ENCODE measurements around the gene PLS3. TPM values are rescaled to one million over a fixed set of nuclear protein-coding genes. Genes with fewer than 3 reads are reported as not detected.

The PLS3 gene
- total and polyA plus RNA-seq, 2 of the 13 experiments (the other 11 are each of a cell fraction or from before 2014, with no cell fraction given) = 55.7 to 99.9 TPM

DNA sequence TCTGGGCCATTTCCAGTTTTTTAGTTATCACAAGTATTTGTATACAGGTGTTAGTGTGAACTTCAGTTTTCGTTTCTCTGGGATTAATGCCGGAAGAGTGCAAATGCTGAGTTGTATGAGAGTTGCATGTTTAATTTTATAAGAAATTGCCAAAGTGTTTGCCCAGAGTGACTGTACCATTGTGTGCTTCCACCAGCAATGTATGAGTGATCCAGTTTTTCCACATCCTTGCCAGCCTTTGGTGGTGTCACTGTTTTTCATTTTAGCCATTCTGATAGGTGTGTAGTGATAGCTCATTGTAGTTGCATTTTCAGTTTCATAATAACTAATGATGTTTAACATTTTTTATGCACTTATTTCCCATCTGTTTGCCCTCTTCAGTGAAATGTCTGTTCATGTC is 18.4 kb downstream of the PLS3 start (continued):
- TF ChIP-seq HNRNPLL (IDR thresholded peaks at IDR 0.05; ENCODE audit: low read depth, low read length, poor library complexity, severe bottlenecking) (no peak), ZNF124 (CRISPR knock-in tag; IDR thresholded peaks at IDR 0.05) (no peak)
- TF ChIP-seq, protein P1, sequence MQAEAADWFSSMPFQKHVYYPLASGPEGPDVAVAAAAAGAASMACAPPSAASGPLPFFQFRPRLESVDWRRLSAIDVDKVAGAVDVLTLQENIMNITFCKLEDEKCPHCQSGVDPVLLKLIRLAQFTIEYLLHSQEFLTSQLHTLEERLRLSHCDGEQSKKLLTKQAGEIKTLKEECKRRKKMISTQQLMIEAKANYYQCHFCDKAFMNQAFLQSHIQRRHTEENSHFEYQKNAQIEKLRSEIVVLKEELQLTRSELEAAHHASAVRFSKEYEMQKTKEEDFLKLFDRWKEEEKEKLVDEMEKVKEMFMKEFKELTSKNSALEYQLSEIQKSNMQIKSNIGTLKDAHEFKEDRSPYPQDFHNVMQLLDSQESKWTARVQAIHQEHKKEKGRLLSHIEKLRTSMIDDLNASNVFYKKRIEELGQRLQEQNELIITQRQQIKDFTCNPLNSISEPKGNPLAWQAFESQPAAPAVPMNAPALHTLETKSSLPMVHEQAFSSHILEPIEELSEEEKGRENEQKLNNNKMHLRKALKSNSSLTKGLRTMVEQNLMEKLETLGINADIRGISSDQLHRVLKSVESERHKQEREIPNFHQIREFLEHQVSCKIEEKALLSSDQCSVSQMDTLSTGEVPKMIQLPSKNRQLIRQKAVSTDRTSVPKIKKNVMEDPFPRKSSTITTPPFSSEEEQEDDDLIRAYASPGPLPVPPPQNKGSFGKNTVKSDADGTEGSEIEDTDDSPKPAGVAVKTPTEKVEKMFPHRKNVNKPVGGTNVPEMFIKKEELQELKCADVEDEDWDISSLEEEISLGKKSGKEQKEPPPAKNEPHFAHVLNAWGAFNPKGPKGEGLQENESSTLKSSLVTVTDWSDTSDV (CRISPR knock-in tag; IDR thresholded peaks at IDR 0.05) = no peak

DNA sequence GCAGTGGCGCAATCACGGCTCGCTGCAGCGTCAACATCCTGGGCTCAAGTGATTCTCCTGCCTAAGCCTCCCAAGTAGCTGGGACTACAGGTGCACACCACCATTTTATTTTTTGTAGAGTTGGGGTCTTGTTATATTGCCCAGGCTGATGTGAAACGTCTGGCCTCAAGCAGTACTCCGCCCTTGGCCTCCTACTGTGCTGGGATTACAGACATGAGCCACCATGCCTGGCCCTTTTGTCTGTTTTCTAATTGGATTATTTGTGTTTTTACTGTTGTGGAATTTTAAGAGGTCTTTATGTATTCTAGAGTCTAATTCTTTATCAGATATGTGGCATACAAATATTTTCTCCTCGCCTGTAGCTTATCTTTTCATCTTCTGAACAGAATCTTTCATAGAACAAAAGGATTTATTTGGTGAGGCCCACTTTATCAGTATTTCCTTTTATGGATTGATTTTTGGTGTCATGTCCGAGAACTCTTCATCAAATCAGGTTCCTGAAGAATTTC is 18.9 kb downstream of the PLS3 start:
- no peak for DNase-seq (ENCODE audit: low spot score)
- H3K9me3 ChIP-seq (ENCODE audit: low read length) = no peaks in the 10 kb centered on the region
- 0 out of 5 replicates have a peak, but pooled peaks cover 0 to 4% of the 10 kb centered on the region in 2 experiments for H3K36me3 ChIP-seq (replicated peaks in 1 of 2; ENCODE audit: control insufficient read depth in 1 of 2, insufficient read depth in 2 of 2, low read length in 2 of 2)
- no peak for FAIRE-seq
- H4K20me1 ChIP-seq (ENCODE audit: insufficient read depth, low read length) = peaks cover 2% of the 10 kb centered on the region; the same call in 1 of the 2 replicates
- H3K4me2 ChIP-seq (ENCODE audit: low read depth, low read length) = no peak overlapping the region
- peaks cover 34% of the 10 kb centered on the region for H3K79me2 ChIP-seq (ENCODE audit: insufficient read depth, low read length)
- H3K4me3 ChIP-seq (replicated peaks in 1 of 3; ENCODE audit: insufficient read depth in 1 of 3, low read depth in 2 of 3, low read length in 3 of 3) = no peak overlapping the region
- H2AFZ ChIP-seq (ENCODE audit: low read length) = no peak overlapping the region
- in situ Hi-C loops (cut with HindIII; ENCODE audit: extremely low pct_ligation_motif_present, low pct_unique_long_range_greater_than_20kb) = no loop called here
- CTCF ChIA-PET (ENCODE audit: low intra/inter-chr PET ratio, low total read pairs) = no interaction called here
- intact Hi-C loops (cut with micrococcal nuclease; ENCODE audit: unreplicated experiment) = no loop called here
- H3K27me3 ChIP-seq (ENCODE audit: control insufficient read depth in 1 of 2, insufficient read depth in 2 of 2, low read length in 2 of 2) = no peaks in the 10 kb centered on the region
- WGBS (ENCODE audit: low lambda C conversion rate) = 96% methylated on average over 8 of the region's 8 CpGs
- no peak overlapping the region for H3K9ac ChIP-seq (ENCODE audit: insufficient read depth, low read depth, low read length)
- POLR2A ChIA-PET = no interaction called here
- no peak for TF ChIP-seq ZNF33A (CRISPR knock-in tag; IDR thresholded peaks at IDR 0.05; ENCODE audit: borderline replicate concordance)
- TF ChIP-seq, protein P2, sequence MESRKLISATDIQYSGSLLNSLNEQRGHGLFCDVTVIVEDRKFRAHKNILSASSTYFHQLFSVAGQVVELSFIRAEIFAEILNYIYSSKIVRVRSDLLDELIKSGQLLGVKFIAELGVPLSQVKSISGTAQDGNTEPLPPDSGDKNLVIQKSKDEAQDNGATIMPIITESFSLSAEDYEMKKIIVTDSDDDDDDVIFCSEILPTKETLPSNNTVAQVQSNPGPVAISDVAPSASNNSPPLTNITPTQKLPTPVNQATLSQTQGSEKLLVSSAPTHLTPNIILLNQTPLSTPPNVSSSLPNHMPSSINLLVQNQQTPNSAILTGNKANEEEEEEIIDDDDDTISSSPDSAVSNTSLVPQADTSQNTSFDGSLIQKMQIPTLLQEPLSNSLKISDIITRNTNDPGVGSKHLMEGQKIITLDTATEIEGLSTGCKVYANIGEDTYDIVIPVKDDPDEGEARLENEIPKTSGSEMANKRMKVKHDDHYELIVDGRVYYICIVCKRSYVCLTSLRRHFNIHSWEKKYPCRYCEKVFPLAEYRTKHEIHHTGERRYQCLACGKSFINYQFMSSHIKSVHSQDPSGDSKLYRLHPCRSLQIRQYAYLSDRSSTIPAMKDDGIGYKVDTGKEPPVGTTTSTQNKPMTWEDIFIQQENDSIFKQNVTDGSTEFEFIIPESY (CRISPR knock-in tag; IDR thresholded peaks at IDR 0.05) = 0 out of 2 replicates have a peak, but pooled peaks have one; percentile 46
- no peak overlapping the region for H3K27ac ChIP-seq (ENCODE audit: extremely low read length, insufficient read depth, low read length)
- no peaks in the 10 kb centered on the region for H3K4me1 ChIP-seq (ENCODE audit: insufficient read depth, low read length)
- BruUV-seq (replicated peaks) = no TSS peak
- ATAC-seq = no peak
